H9 (cell line): ENCODE measurements around the gene URI1. TPM values are rescaled to one million over a fixed set of nuclear protein-coding genes. Genes with fewer than 3 reads are reported as not detected.

ENCODE experiments used
- DNase-seq: peaks from one replicate; pipeline ENCODE4 v3.0.0-alpha.2; 2017
- H2AFZ ChIP-seq: one replicate; pipeline ENCODE4 v1.6.1; 2013; ENCODE audit warnings: mild to moderate bottlenecking, low read length, control low read depth, moderate library complexity
- H2AK5ac ChIP-seq: 2 replicates; pipeline ENCODE4 v1.6.1; 2013; ENCODE audit warnings: low read length, control low read depth, mixed read lengths; ENCODE audit not compliant: insufficient read length
- H2BK120ac ChIP-seq: one replicate; pipeline ENCODE4 v1.6.1; 2013; ENCODE audit warnings: low read depth, mild to moderate bottlenecking, low read length, control low read depth, inconsistent platforms; ENCODE audit not compliant: poor library complexity, severe bottlenecking
- H2BK12ac ChIP-seq: 2 replicates; pipeline ENCODE4 v1.6.1; 2013; ENCODE audit warnings: low read length, control low read depth, mixed read lengths, low read depth; ENCODE audit not compliant: insufficient read length
- H2BK15ac ChIP-seq: 2 replicates; pipeline ENCODE4 v1.6.1; 2013; ENCODE audit warnings: low read depth, low read length, control low read depth
- H2BK20ac ChIP-seq: one replicate; pipeline ENCODE4 v1.6.1; 2013; ENCODE audit warnings: low read depth, mild to moderate bottlenecking, low read length, control low read depth, inconsistent platforms; ENCODE audit not compliant: poor library complexity, severe bottlenecking
- H2BK5ac ChIP-seq: 2 replicates; pipeline ENCODE4 v1.6.1; 2013; ENCODE audit warnings: low read length, control low read depth, mixed read lengths; ENCODE audit not compliant: insufficient read length
- H3K14ac ChIP-seq: 2 replicates; pipeline ENCODE4 v1.6.1; 2013; ENCODE audit warnings: low read length, control low read depth; ENCODE audit not compliant: insufficient read depth
- H3K18ac ChIP-seq: 2 replicates; pipeline ENCODE4 v1.6.1; 2013; ENCODE audit warnings: low read depth, mild to moderate bottlenecking, mixed read lengths, low read length, control low read depth; ENCODE audit not compliant: insufficient read length
- H3K23ac ChIP-seq: 2 replicates; pipeline ENCODE4 v1.6.1; 2013; ENCODE audit warnings: low read length, control low read depth, mixed read lengths, low read depth; ENCODE audit not compliant: insufficient read length
- H3K23me2 ChIP-seq: 2 replicates; pipeline ENCODE4 v1.6.1; 2013; ENCODE audit warnings: low read depth, mild to moderate bottlenecking, mixed read lengths, low read length, control low read depth; ENCODE audit not compliant: insufficient read length, poor library complexity, severe bottlenecking
- H3K27ac ChIP-seq: 2 replicates; pipeline ENCODE4 v1.5.1; 2013; ENCODE audit warnings: low read length, control low read depth, mixed read lengths, low read depth; ENCODE audit not compliant: insufficient read length
- H3K27me3 ChIP-seq: 2 replicates; pipeline ENCODE4 v1.6.1; 2013; ENCODE audit warnings: low read length, control low read depth, inconsistent platforms; ENCODE audit not compliant: insufficient read depth
- H3K4ac ChIP-seq: 2 replicates; pipeline ENCODE4 v1.6.1; 2013; ENCODE audit warnings: low read depth, mild to moderate bottlenecking, control low read depth, inconsistent platforms, low read length, moderate library complexity
- H3K4me1 ChIP-seq: 2 replicates; pipeline ENCODE4 v1.6.1; 2013; ENCODE audit warnings: low read length, control low read depth, inconsistent platforms; ENCODE audit not compliant: insufficient read depth
- H3K4me2 ChIP-seq: 2 replicates; pipeline ENCODE4 v1.6.1; 2013; ENCODE audit warnings: low read length, control low read depth, mixed read lengths; ENCODE audit not compliant: insufficient read length, insufficient read depth
- H3K56ac ChIP-seq: 2 replicates; pipeline ENCODE4 v1.6.1; 2013; ENCODE audit warnings: low read depth, mild to moderate bottlenecking, mixed read lengths, low read length, control low read depth; ENCODE audit not compliant: insufficient read length
- H3K79me1 ChIP-seq: 2 replicates; pipeline ENCODE4 v1.6.1; 2013; ENCODE audit warnings: low read depth, mild to moderate bottlenecking, moderate library complexity, low read length, control low read depth, inconsistent platforms; ENCODE audit not compliant: insufficient read depth, poor library complexity, severe bottlenecking
- H3K79me2 ChIP-seq: 2 replicates; pipeline ENCODE4 v1.6.1; 2013; ENCODE audit warnings: low read length, control low read depth, inconsistent platforms; ENCODE audit not compliant: insufficient read depth
- H3K9ac ChIP-seq: 2 replicates; pipeline ENCODE4 v1.6.1; 2013; ENCODE audit warnings: low read length, control low read depth, mixed read lengths; ENCODE audit not compliant: insufficient read length; ENCODE audit errors: extremely low read depth
- H3K9me3 ChIP-seq: one replicate; pipeline ENCODE4 v1.6.1; 2013; ENCODE audit warnings: low read depth, low read length, inconsistent platforms; ENCODE audit not compliant: control insufficient read depth
- H3T11ph ChIP-seq: one replicate; pipeline ENCODE4 v1.6.1; 2013; ENCODE audit warnings: mild to moderate bottlenecking, low read length, control low read depth, inconsistent platforms
- H4K20me1 ChIP-seq: one replicate; pipeline ENCODE4 v1.6.1; 2013; ENCODE audit not compliant: control insufficient read depth, insufficient read length, insufficient read depth
- H4K5ac ChIP-seq: 2 replicates; pipeline ENCODE4 v1.6.1; 2013; ENCODE audit warnings: low read depth, mild to moderate bottlenecking, mixed read lengths, low read length, control low read depth; ENCODE audit not compliant: insufficient read length
- H4K8ac ChIP-seq: replicated peaks from 2 replicates; pipeline ENCODE4 v1.6.1; 2013; ENCODE audit warnings: low read length, control low read depth, mixed read lengths, low read depth; ENCODE audit not compliant: insufficient read length
- H4K91ac ChIP-seq: 2 replicates; pipeline ENCODE4 v1.6.1; 2013; ENCODE audit warnings: low read depth, mild to moderate bottlenecking, moderate library complexity, mixed read lengths, low read length, control low read depth; ENCODE audit not compliant: insufficient read length
- H3K27ac Mint-ChIP-seq, 3 experiments: 2 replicates in 2 of 3; 3 replicates in 1 of 3; pipeline ENCODE4 v1.8.0; 2020 to 2021; ENCODE audit warnings: mixed read lengths in 3 of 3, mild to moderate bottlenecking in 1 of 3, moderate library complexity in 1 of 3
- H3K27me3 Mint-ChIP-seq: 2 replicates; pipeline ENCODE4 v1.8.0; 2021; ENCODE audit warnings: low read depth, mild to moderate bottlenecking, moderate library complexity, mixed read lengths
- H3K36me3 Mint-ChIP-seq, 3 experiments: 2 replicates in 2 of 3; 3 replicates in 1 of 3; pipeline ENCODE4 v1.8.0; 2020 to 2021; ENCODE audit warnings: low read depth in 3 of 3, mixed read lengths in 3 of 3; ENCODE audit not compliant: insufficient read depth in 1 of 3
- H3K4me1 Mint-ChIP-seq, 2 experiments: 2 replicates each; pipeline ENCODE4 v1.8.0; 2020; ENCODE audit warnings: mixed read lengths in 2 of 2
- H3K4me3 Mint-ChIP-seq, 2 experiments: 2 replicates in 1 of 2; 3 replicates in 1 of 2; pipeline ENCODE4 v1.8.0; 2020 to 2021; ENCODE audit warnings: mild to moderate bottlenecking in 2 of 2, mixed read lengths in 2 of 2, moderate library complexity in 1 of 2
- H3K9me3 Mint-ChIP-seq, 2 experiments: 2 replicates in 1 of 2; 3 replicates in 1 of 2; pipeline ENCODE4 v1.8.0; 2020; ENCODE audit warnings: mild to moderate bottlenecking in 2 of 2, mixed read lengths in 2 of 2, moderate library complexity in 1 of 2
- WGBS: extraction: QIAGEN DNeasy Blood & Tissue Kit; methylation state at CpG from one replicate; pipeline ENCODE4 v1.1.7; 2013; ENCODE audit warnings: missing lambda C conversion rate, low lambda C conversion rate, mixed read lengths; ENCODE audit not compliant: insufficient read length; ENCODE audit errors: extremely low coverage; 5-methylcytosine and 5-hydroxymethylcytosine counted together
- total RNA-seq: library from RNA; stranded (reverse); gene quantifications from 2 replicates; pipeline ENCODE4 v1.2.1, GENCODE V29; 2021
- TF ChIP-seq, protein P1 (sequence below): fragments of 200-600 bp; sonication (generic); conservative IDR thresholded peaks from 3 replicates; pipeline ENCODE4 v1.8.0; 2021; ENCODE audit warnings: antibody characterized with exemption, mild to moderate bottlenecking

Gene URI1
- total RNA-seq, 1 experiment from 2014 or later, result 54.3 TPM

DNA sequence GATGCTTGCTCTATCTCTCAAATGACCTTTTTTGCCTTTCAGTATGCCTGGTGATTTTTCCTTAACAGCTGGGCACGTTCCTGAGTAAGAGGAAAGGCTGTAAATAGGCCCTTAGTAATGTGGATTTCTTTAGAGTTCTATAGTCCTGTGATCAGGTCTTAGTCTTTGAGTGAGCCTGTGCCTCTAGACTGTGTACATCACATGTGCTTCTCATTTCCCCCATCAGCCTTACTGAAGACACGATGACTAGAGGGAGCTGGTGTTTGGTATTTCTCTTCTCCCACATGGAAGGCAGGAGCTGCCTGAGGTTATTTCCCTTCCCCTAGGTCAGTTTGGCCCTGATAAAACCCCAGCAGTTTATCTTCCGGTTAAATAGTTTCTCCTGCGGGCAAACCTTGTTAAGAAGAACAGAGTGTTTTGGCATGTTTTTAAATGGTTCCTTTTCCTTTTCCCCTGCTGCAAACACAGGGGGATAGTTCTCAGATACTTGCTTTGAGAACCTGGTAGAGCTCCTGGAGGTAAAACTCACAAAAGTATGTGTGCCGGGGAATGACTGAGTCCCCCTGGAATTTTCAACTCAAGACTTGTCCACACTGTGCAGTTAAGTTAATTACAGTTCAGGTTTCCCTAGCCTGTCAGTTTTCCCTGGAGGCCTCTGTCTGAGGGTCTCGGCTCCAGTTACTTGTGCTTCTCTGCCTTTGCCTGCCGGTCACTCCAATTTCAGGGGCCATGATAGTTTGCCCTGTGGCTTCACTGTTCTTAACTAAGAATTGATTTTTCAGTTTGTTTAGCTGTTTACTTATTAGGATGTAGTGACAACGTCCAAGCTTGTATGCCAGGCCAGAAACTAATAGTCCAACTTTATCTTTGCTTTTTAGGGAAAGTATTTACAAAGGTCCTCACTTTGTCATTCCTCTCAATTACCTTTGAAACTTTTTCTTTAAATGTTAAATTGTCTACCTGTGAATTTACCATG is 94.4 kb downstream of the URI1 start:
- Histone ChIP-seq H2BK20ac (no peak overlapping the region), H4K91ac (no peak overlapping the region), H3K27me3 (no peaks in the 10 kb centered on the region), H3K4me1 (no peaks in the 10 kb centered on the region), H3K23ac (no peak overlapping the region), H3T11ph (no peak overlapping the region), H3K18ac (no peak overlapping the region), H3K9ac (no peak overlapping the region), H3K4ac (no peak overlapping the region), H4K5ac (no peak overlapping the region), H4K8ac (no peak overlapping the region), H2AK5ac (no peak overlapping the region), H3K23me2 (no peaks in the 10 kb centered on the region), H3K56ac (no peak overlapping the region), H3K9me3 (peaks cover 8% of the 10 kb centered on the region), H2BK5ac (no peak overlapping the region), H3K79me1 (no peaks in the 10 kb centered on the region), H3K4me2 (no peak overlapping the region), H2BK12ac (no peak overlapping the region), H3K27ac (no peak overlapping the region), H2BK15ac (no peak overlapping the region), H2BK120ac (no peak overlapping the region), H3K79me2 (no peaks in the 10 kb centered on the region), H3K14ac (no peak overlapping the region), H4K20me1 (no peaks in the 10 kb centered on the region), H2AFZ (no peak overlapping the region)
- peaks cover 19 to 25% of the 10 kb centered on the region in 2 experiments for H3K9me3 Mint-ChIP-seq
- no peak for DNase-seq
- H3K4me3 Mint-ChIP-seq, result no peak overlapping the region
- WGBS, result no CpG with 5 or more reads among the region's 8 CpGs
- H3K36me3 Mint-ChIP-seq, result peaks cover 42 to 66% (median 58%) of the 10 kb centered on the region in 3 experiments
- peak overlapping the region in 1 of 3 experiments; percentile 37; a peak in 1 of 7 replicates for H3K27ac Mint-ChIP-seq
- no peaks in the 10 kb centered on the region for H3K27me3 Mint-ChIP-seq
- peaks cover 2% of the 10 kb centered on the region in 2 experiments for H3K4me1 Mint-ChIP-seq
- TF ChIP-seq, protein P1, sequence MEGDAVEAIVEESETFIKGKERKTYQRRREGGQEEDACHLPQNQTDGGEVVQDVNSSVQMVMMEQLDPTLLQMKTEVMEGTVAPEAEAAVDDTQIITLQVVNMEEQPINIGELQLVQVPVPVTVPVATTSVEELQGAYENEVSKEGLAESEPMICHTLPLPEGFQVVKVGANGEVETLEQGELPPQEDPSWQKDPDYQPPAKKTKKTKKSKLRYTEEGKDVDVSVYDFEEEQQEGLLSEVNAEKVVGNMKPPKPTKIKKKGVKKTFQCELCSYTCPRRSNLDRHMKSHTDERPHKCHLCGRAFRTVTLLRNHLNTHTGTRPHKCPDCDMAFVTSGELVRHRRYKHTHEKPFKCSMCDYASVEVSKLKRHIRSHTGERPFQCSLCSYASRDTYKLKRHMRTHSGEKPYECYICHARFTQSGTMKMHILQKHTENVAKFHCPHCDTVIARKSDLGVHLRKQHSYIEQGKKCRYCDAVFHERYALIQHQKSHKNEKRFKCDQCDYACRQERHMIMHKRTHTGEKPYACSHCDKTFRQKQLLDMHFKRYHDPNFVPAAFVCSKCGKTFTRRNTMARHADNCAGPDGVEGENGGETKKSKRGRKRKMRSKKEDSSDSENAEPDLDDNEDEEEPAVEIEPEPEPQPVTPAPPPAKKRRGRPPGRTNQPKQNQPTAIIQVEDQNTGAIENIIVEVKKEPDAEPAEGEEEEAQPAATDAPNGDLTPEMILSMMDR, result no peak
